B cell (primary cell): ENCODE data around the gene TMEM132D. TPM values are rescaled to one million over a fixed set of nuclear protein-coding genes. Genes with fewer than 3 reads are reported as not detected.
"Not testable (repeated sequence)": the region's sequence is repeated elsewhere in the genome, so short reads cannot be mapped to it uniquely, and the experiment has no call there.

Experiments used
- ATAC-seq: fragments of 200-7000 bp; cut with Tn5 transposase; one replicate; pipeline ENCODE4 v1.10.0; 2021; ENCODE audit warnings: low read depth, mild to moderate bottlenecking, moderate number of reproducible peaks, moderate library complexity
- CTCF ChIA-PET: fragments of 350-600 bp; sonication (Branson Sonifier 250); formaldehyde crosslinking; loops from one replicate; lab custom pipeline; 2021; ENCODE audit warnings: antibody characterized with exemption, inconsistent platforms; lab: Charles Lee
- POLR2A ChIA-PET: fragments of 350-600 bp; sonication (Branson Sonifier 250); formaldehyde crosslinking; loops from one replicate; lab custom pipeline; 2021; ENCODE audit warnings: antibody characterized with exemption; lab: Charles Lee
- DNase-seq: peaks from one replicate; pipeline ENCODE4 v3.0.0; 2013
- H2AFZ ChIP-seq: 2 replicates; pipeline ENCODE4 v1.6.1; 2012; ENCODE audit warnings: mild to moderate bottlenecking, low read depth, low read length; ENCODE audit not compliant: insufficient read depth, poor library complexity, severe bottlenecking
- H3K27ac ChIP-seq, 2 donors: 1 replicate in 1 of 2; 2 replicates in 1 of 2; pipeline ENCODE4 v1.5.1; 2012 to 2013; ENCODE audit warnings: low read length in 2 of 2, mild to moderate bottlenecking in 2 of 2, moderate library complexity in 1 of 2
- H3K27me3 ChIP-seq, 4 experiments: fragments of 200-600 bp in 1 of 4; sonication (generic) in 1 of 4; replicated peaks in 1 of 4; 1 replicate in 2 of 4; 2 replicates in 2 of 4; pipeline versions ENCODE4 v1.6.1 to v1.7.0; 2013 to 2016; ENCODE audit warnings: low read length in 3 of 4, mild to moderate bottlenecking in 2 of 4, mixed read lengths in 1 of 4, moderate library complexity in 1 of 4; ENCODE audit not compliant: insufficient read depth in 4 of 4, control insufficient read depth in 3 of 4; ENCODE audit errors: control extremely low read depth in 1 of 4
- H3K36me3 ChIP-seq, 2 experiments: replicated peaks in 1 of 2; 1 replicate in 1 of 2; 2 replicates in 1 of 2; pipeline versions ENCODE4 v1.6.1 to v1.7.1; 2013; ENCODE audit warnings: low read length in 1 of 2; ENCODE audit not compliant: insufficient read depth in 2 of 2, control insufficient read depth in 1 of 2; ENCODE audit errors: control extremely low read depth in 1 of 2, extremely low read depth in 1 of 2
- H3K4me1 ChIP-seq, 2 donors: fragments of 200-600 bp in 1 of 2; sonication (generic) in 1 of 2; 1 replicate in 1 of 2; 2 replicates in 1 of 2; pipeline versions ENCODE4 v1.5.1 to v1.6.1; 2013 to 2017; ENCODE audit warnings: low read length in 2 of 2; ENCODE audit not compliant: control insufficient read depth in 2 of 2, insufficient read depth in 2 of 2
- H3K4me2 ChIP-seq: replicated peaks from 2 replicates; pipeline ENCODE3; 2012; ENCODE audit warnings: mild to moderate bottlenecking, low read depth, low read length; ENCODE audit not compliant: poor library complexity, severe bottlenecking
- H3K4me3 ChIP-seq, 5 experiments: fragments of 200-600 bp in 1 of 5; sonication (generic) in 1 of 5; 1 replicate in 3 of 5; 2 replicates in 2 of 5; pipeline versions ENCODE4 v1.5.1 to v1.7.0; 2011 to 2016; ENCODE audit warnings: low read length in 4 of 5, mild to moderate bottlenecking in 4 of 5, low read depth in 2 of 5, control low read depth in 1 of 5, moderate library complexity in 1 of 5; ENCODE audit not compliant: insufficient read depth in 1 of 5; ENCODE audit errors: control extremely low read depth in 1 of 5, extremely low read depth in 1 of 5
- H3K79me2 ChIP-seq: fragments of 200-600 bp; sonication (generic); one replicate; pipeline ENCODE4 v1.6.0; 2016; ENCODE audit warnings: low read length; ENCODE audit not compliant: control insufficient read depth, insufficient read depth
- H3K9ac ChIP-seq: fragments of 200-600 bp; sonication (generic); 2 replicates; pipeline ENCODE4 v1.6.1; 2017; ENCODE audit warnings: mild to moderate bottlenecking, low read length, moderate library complexity
- H3K9me3 ChIP-seq, 3 donors: one replicate each; pipeline versions ENCODE4 v1.6.1 to v1.7.1; 2013; ENCODE audit warnings: low read length in 2 of 3; ENCODE audit not compliant: control insufficient read depth in 2 of 3, insufficient read depth in 1 of 3; ENCODE audit errors: control extremely low read depth in 1 of 3
- H4K20me1 ChIP-seq: 2 replicates; pipeline ENCODE4 v1.6.0; 2012; ENCODE audit warnings: mild to moderate bottlenecking, low read length; ENCODE audit not compliant: insufficient read depth, control insufficient read depth, poor library complexity, severe bottlenecking
- H3K27ac Mint-ChIP-seq: one replicate; pipeline ENCODE4 v1.8.0; 2021; ENCODE audit warnings: mixed read lengths
- H3K27me3 Mint-ChIP-seq: one replicate; pipeline ENCODE4 v1.8.0; 2021; ENCODE audit warnings: mixed read lengths
- H3K4me1 Mint-ChIP-seq: one replicate; pipeline ENCODE4 v1.8.0; 2021; ENCODE audit warnings: mixed read lengths
- H3K4me3 Mint-ChIP-seq: one replicate; pipeline ENCODE4 v1.8.0; 2021; ENCODE audit warnings: mixed read lengths
- H3K9me3 Mint-ChIP-seq: one replicate; pipeline ENCODE4 v1.8.0; 2022; ENCODE audit warnings: mixed read lengths; ENCODE audit not compliant: insufficient read depth
- CTCF ChIP-seq: fragments of 200-600 bp; IDR thresholded peaks from one replicate; pipeline ENCODE4 v1.8.0; 2022; ENCODE audit warnings: antibody characterized with exemption, mild to moderate bottlenecking
- EZH2 ChIP-seq: IDR thresholded peaks from 2 replicates; pipeline ENCODE4 v1.6.1; 2012; ENCODE audit warnings: borderline replicate concordance, low read depth, mild to moderate bottlenecking, moderate library complexity, low read length; ENCODE audit not compliant: insufficient read depth, poor library complexity, severe bottlenecking
- WGBS: methylation state at CpG from one replicate; pipeline ENCODE4 v1.1.5; 2013; ENCODE audit warnings: missing lambda C conversion rate; ENCODE audit not compliant: insufficient coverage; 5-methylcytosine and 5-hydroxymethylcytosine counted together
- intact Hi-C: fragments of 100-400 bp; cut with micrococcal nuclease; formaldehyde crosslinking; loops from one replicate; pipeline ENCODE4 v1.10.0; 2022
- polyA plus RNA-seq: library from polyadenylated mRNA; depleted of rRNA; stranded (reverse); fragments of >200 nt; gene quantifications from 2 replicates; pipeline ENCODE4 v1.2.3, GENCODE V29; 2012
- total RNA-seq, 2 donors: library from RNA; stranded (reverse); fragments of 120-200 nt in 1 of 2; gene quantifications; 1 replicate in 1 of 2; 2 replicates in 1 of 2; pipeline versions ENCODE4 v1.2.3 to v1.2.4, GENCODE V29; 2013 to 2022

The TMEM132D gene
- total and polyA plus RNA-seq, 2 donors (not counting 1 experiment from before 2014, with no cell fraction given), result not detected

GRCh38 chr12:129550353-129550752, 353.5 kb downstream of the TMEM132D start:
- H3K9me3 ChIP-seq, result peaks cover 1 to 17% (median 3%) of the 10 kb centered on the region in 3 donors
- no peaks in the 10 kb centered on the region for H3K27me3 Mint-ChIP-seq
- no peaks in the 10 kb centered on the region for H3K4me1 Mint-ChIP-seq
- no peak overlapping the region for H3K9ac ChIP-seq
- POLR2A ChIA-PET, result no interaction called here
- H3K36me3 ChIP-seq, result no peaks in the 10 kb centered on the region
- no peak overlapping the region for H2AFZ ChIP-seq
- no peak for TF ChIP-seq EZH2
- no peak for TF ChIP-seq CTCF
- CTCF ChIA-PET, result no interaction called here
- ATAC-seq (no peak), DNase-seq (no peak)
- no peak overlapping the region for H3K27ac Mint-ChIP-seq
- 75% methylated on average over 2 of the region's 3 CpGs for WGBS
- H3K4me3 ChIP-seq, result no peak overlapping the region
- intact Hi-C loops, result no loop called here
- H3K4me2 ChIP-seq, result no peak overlapping the region
- no peaks in the 10 kb centered on the region for H3K4me1 ChIP-seq
- peaks cover 3% of the 10 kb centered on the region for H3K9me3 Mint-ChIP-seq
- H3K27me3 ChIP-seq, result no peaks in the 10 kb centered on the region
- no peaks in the 10 kb centered on the region for H3K79me2 ChIP-seq
- H3K27ac ChIP-seq, result no peak overlapping the region
- H3K4me3 Mint-ChIP-seq, result no peak overlapping the region
- H4K20me1 ChIP-seq, result no peaks in the 10 kb centered on the region

GRCh38 chr12:129549656-129550055, 354.2 kb downstream of the TMEM132D start:
- Mint-ChIP-seq H3K27ac (no peak overlapping the region), H3K27me3 (no peaks in the 10 kb centered on the region), H3K4me1 (no peaks in the 10 kb centered on the region), H3K9me3 (peaks cover 3% of the 10 kb centered on the region), H3K4me3 (no peak overlapping the region)
- no peak overlapping the region for H3K9ac ChIP-seq
- H3K4me2 ChIP-seq, result no peak overlapping the region
- H3K27me3 ChIP-seq, result no peaks in the 10 kb centered on the region
- no peak for DNase-seq
- H4K20me1 ChIP-seq, result no peaks in the 10 kb centered on the region
- no peaks in the 10 kb centered on the region for H3K4me1 ChIP-seq
- H3K27ac ChIP-seq, result no peak overlapping the region
- POLR2A ChIA-PET, result no interaction called here
- TF ChIP-seq CTCF (no peak), EZH2 (no peak)
- no peaks in the 10 kb centered on the region for H3K36me3 ChIP-seq
- ATAC-seq, result no peak
- no peaks in the 10 kb centered on the region for H3K79me2 ChIP-seq
- CTCF ChIA-PET, result no interaction called here
- no peak overlapping the region for H2AFZ ChIP-seq
- WGBS, result 83% methylated on average over 1 of the region's 5 CpGs
- intact Hi-C loops, result no loop called here
- peaks cover 1 to 17% (median 3%) of the 10 kb centered on the region in 3 donors for H3K9me3 ChIP-seq
- H3K4me3 ChIP-seq, result no peak overlapping the region

GRCh38 chr12:129549020-129549419, 354.8 kb downstream of the TMEM132D start:
- H3K4me1 ChIP-seq, H3K9ac ChIP-seq, H3K27me3 Mint-ChIP-seq, H3K27ac Mint-ChIP-seq, H3K79me2 ChIP-seq, H3K4me3 ChIP-seq, H3K27me3 ChIP-seq, intact Hi-C loops, H3K36me3 ChIP-seq, CTCF ChIA-PET, POLR2A ChIA-PET, H3K27ac ChIP-seq, H3K9me3 Mint-ChIP-seq, ATAC-seq, H4K20me1 ChIP-seq, DNase-seq, H3K4me1 Mint-ChIP-seq, H3K4me3 Mint-ChIP-seq, H3K4me2 ChIP-seq, H2AFZ ChIP-seq: not testable (repeated sequence)
- peaks cover 1 to 17% (median 3%) of the 10 kb centered on the region in 3 donors for H3K9me3 ChIP-seq
- no CpG with 5 or more reads among the region's 2 CpGs for WGBS
